Left lung (tissue), 10 donors: ENCODE data around the gene TFEC. TPM values are rescaled to one million over a fixed set of nuclear protein-coding genes. Genes with fewer than 3 reads are reported as not detected.

Experiments used
- ATAC-seq: fragments of 200-7000 bp; cut with Tn5 transposase; one replicate; pipeline ENCODE4 v1.9.1; 2020; ENCODE audit warnings: moderate library complexity
- DNase-seq, 4 donors: peaks; one replicate each; pipeline ENCODE4 v3.0.0-alpha.2; 2013 to 2020
- H3K27ac ChIP-seq, 2 donors: fragments of 200-600 bp; sonication (generic) in 1 of 2; one replicate each; pipeline versions ENCODE4 v1.5.0 to v1.8.0; 2020 to 2021
- H3K27me3 ChIP-seq, 2 donors: fragments of 200-600 bp; sonication (generic) in 1 of 2; one replicate each; pipeline versions ENCODE4 v1.5.0 to v1.8.0; 2020 to 2021
- H3K36me3 ChIP-seq, 2 donors: fragments of 200-600 bp; sonication (generic) in 1 of 2; one replicate each; pipeline versions ENCODE4 v1.5.0 to v1.8.0; 2020 to 2021
- H3K4me1 ChIP-seq, 2 donors: fragments of 200-600 bp; one replicate each; pipeline ENCODE4 v1.8.0; 2021
- H3K4me3 ChIP-seq, 2 donors: fragments of 200-600 bp; sonication (generic) in 1 of 2; one replicate each; pipeline versions ENCODE4 v1.5.0 to v1.8.0; 2020 to 2021; ENCODE audit warnings: mild to moderate bottlenecking in 1 of 2
- H3K9me3 ChIP-seq, 2 donors: fragments of 200-600 bp; sonication (generic) in 1 of 2; one replicate each; pipeline versions ENCODE4 v1.5.0 to v1.8.0; 2020 to 2021
- CTCF ChIP-seq, 2 donors: fragments of 200-600 bp; sonication (generic) in 1 of 2; IDR thresholded peaks; one replicate each; pipeline versions ENCODE4 v1.5.0 to v1.8.0; 2021; ENCODE audit warnings: antibody characterized with exemption in 2 of 2
- intact Hi-C, 2 donors: fragments of 100-400 bp; cut with DNase I; formaldehyde crosslinking; loops; one replicate each; pipeline versions ENCODE4 v1.11.2 to v1.14.2; 2022
- polyA plus RNA-seq, 6 donors: library from polyadenylated mRNA; unstranded; fragments of 120-200 nt; gene quantifications; one replicate each; pipeline ENCODE4 v1.2.1, GENCODE V29; 2013; ENCODE audit not compliant: insufficient read length in 6 of 6
- total RNA-seq, 2 donors: library from RNA; stranded (reverse); fragmentation: NEBNext Ultra II Directional; extraction: Animal tissue kit (Norgen Biotek cat#: 25700); gene quantifications; one replicate each; pipeline ENCODE4 v1.2.1, GENCODE V29; 2021
- donor health status: DM: no; HTN: yes; CAD: no.
- donor health status: DM: no; HTN: no; CAD: no.

Gene TFEC
- total and polyA plus RNA-seq, 8 donors, result 0.95 to 42.9 (median 1.6) TPM

- Histone ChIP-seq H3K4me1 (no peaks in the 10 kb centered on the region), H3K27me3 (no peaks in the 10 kb centered on the region), H3K4me3 (no peak overlapping the region), H3K9me3 (peaks cover 0 to 2% of the 10 kb centered on the region in 2 donors), H3K36me3 (no peaks in the 10 kb centered on the region), H3K27ac (no peak overlapping the region)
- ATAC-seq (no peak), DNase-seq (no peak)
- intact Hi-C loops, result no loop called here
- TF ChIP-seq CTCF (IDR thresholded peaks at IDR 0.05), result no peak
These were observed 34.9 kb downstream of the TFEC start for GRCh38 chr7:115995701-115996100.

- no peak overlapping the region for H3K4me3 ChIP-seq
- no peaks in the 10 kb centered on the region for H3K9me3 ChIP-seq
- no peak overlapping the region for H3K27ac ChIP-seq
- DNase-seq (no peak), ATAC-seq (no peak)
- no peaks in the 10 kb centered on the region for H3K36me3 ChIP-seq
- intact Hi-C loops, result no loop called here
- peaks cover 0 to 4% of the 10 kb centered on the region in 2 donors for H3K4me1 ChIP-seq
- TF ChIP-seq CTCF (IDR thresholded peaks at IDR 0.05), result no peak
- H3K27me3 ChIP-seq, result no peaks in the 10 kb centered on the region
These were observed 42.2 kb downstream of the TFEC start for GRCh38 chr7:115988401-115988800.

- Histone ChIP-seq H3K9me3 (no peaks in the 10 kb centered on the region), H3K4me3 (no peak overlapping the region), H3K27ac (no peak overlapping the region), H3K36me3 (no peaks in the 10 kb centered on the region), H3K27me3 (no peaks in the 10 kb centered on the region), H3K4me1 (peaks cover 0 to 4% of the 10 kb centered on the region in 2 donors)
- intact Hi-C loops, result no loop called here
- ATAC-seq, result no peak
- DNase-seq, result no peak
- no peak for TF ChIP-seq CTCF (IDR thresholded peaks at IDR 0.05)
These were observed 43.1 kb downstream of the TFEC start for GRCh38 chr7:115987486-115987885.

GRCh38 chr7:115984105-115984504 lies 46.5 kb downstream of the TFEC start:
- Histone ChIP-seq H3K36me3 (no peaks in the 10 kb centered on the region), H3K27ac (no peak overlapping the region), H3K4me1 (peaks cover 0 to 7% of the 10 kb centered on the region in 2 donors), H3K27me3 (no peaks in the 10 kb centered on the region), H3K9me3 (no peaks in the 10 kb centered on the region), H3K4me3 (no peak overlapping the region)
- TF ChIP-seq CTCF (IDR thresholded peaks at IDR 0.05), result no peak
- DNase-seq (no peak), ATAC-seq (no peak)
- intact Hi-C loops, result no loop called here

- Histone ChIP-seq H3K4me3 (no peak overlapping the region), H3K27me3 (no peaks in the 10 kb centered on the region), H3K36me3 (no peaks in the 10 kb centered on the region), H3K4me1 (peaks cover 0 to 2% of the 10 kb centered on the region in 2 donors), H3K9me3 (no peaks in the 10 kb centered on the region), H3K27ac (no peak overlapping the region)
- TF ChIP-seq CTCF (IDR thresholded peaks at IDR 0.05), result no peak
- ATAC-seq (peak; percentile 14), DNase-seq (no peak)
- intact Hi-C loops, result no loop called here
These were observed 50.4 kb downstream of the TFEC start for GRCh38 chr7:115980159-115980558.
